HG03097 (cell line): ENCODE results near the gene SLC8A3.

ENCODE experiments used
- ATAC-seq: cut with Tn5 transposase; IDR thresholded peaks from one replicate; pipeline ENCODE4 v1.9.1; 2021; ENCODE audit not compliant: unreplicated experiment, low FRiP score

Gene SLC8A3

DNA sequence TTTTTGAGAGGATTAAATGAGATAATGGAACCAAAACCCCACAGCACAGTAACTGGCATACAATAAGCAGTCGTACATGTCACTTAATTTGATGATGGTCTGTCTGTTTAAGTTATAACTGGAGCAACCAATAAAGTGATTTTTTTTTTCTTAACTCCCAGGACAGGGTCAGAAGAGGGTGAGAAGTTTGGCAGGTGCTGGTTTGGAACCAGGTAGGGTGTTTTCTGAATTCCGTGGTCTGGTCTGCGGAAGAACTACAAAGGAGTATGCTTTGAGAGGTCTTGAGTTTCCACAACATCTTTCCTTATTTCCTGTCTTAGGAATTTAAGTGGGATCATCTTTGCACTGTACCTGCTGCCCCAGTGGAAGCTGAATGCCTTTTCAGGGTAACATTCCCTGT lies 111.7 kb downstream of the SLC8A3 start:
- ATAC-seq: no peak

DNA sequence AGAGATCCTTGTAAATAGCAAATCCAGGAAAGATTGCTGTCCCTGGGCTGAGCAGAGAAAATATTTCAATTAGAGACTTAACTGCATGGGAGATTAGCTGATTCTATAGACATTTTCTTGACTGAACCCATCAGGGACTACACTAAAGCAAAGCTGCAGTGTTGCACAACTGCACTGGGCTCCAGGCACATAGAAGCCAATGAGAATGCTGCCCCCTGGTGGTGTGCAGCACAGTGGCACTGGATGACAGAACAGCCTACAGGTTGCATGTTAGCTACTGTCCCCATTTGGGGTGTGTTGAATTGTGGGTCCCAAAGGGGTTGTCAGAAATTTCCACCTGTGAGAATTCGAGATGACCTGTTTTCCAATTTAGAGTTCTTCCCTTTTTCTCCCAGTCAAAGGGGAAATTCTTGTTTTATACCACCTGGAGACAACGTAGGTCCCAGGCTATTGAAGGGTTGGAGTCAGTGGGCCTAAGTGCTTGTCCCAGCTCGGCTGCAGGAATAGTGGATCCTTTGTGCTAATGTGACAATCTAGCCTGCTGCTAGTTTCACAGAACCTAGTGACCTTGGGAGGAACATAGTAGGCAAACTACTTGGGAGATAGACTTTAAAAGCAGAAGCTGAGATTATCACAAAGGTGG lies 114.7 kb downstream of the SLC8A3 start:
- ATAC-seq: no peak

DNA sequence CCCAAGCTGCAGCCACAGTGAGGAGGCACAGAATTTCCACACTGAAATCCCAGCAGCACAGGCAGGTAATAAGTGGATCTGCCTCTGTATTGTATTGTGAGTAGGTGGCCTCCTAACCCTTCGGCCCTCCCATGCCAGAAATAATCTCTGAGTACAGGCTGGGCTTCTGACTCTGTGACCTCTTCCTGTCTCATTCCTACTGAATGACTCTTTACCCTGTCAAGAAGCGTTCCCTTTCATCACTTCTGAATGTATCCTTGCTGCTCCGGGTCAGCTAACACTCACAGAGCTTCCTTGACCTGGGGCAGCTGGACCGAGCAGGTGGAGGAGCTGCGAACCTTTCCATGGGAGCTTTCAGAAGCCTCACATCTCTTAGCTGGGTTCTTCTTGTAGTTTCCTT lies 119.6 kb downstream of the SLC8A3 start:
- no peak for ATAC-seq

DNA sequence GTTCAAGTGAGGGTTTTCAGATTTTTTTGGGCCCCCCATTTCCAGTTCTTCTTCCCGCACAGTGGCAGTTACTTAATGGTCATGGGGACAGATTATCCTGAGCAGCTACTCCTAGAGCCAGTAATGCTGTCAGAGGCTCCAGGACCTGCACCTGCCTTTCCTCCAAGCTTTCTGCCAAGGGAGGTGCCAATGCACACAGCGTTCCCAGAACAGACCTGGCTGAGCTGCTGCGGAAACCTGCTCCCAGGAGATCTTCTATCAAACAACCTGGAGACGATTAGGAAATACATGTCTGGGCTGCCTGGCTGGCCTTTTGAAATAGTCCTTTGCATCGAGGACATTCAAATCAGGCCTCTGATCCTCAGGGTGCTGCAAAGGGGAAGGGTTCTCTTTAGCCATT lies 120.9 kb downstream of the SLC8A3 start:
- ATAC-seq: no peak

DNA sequence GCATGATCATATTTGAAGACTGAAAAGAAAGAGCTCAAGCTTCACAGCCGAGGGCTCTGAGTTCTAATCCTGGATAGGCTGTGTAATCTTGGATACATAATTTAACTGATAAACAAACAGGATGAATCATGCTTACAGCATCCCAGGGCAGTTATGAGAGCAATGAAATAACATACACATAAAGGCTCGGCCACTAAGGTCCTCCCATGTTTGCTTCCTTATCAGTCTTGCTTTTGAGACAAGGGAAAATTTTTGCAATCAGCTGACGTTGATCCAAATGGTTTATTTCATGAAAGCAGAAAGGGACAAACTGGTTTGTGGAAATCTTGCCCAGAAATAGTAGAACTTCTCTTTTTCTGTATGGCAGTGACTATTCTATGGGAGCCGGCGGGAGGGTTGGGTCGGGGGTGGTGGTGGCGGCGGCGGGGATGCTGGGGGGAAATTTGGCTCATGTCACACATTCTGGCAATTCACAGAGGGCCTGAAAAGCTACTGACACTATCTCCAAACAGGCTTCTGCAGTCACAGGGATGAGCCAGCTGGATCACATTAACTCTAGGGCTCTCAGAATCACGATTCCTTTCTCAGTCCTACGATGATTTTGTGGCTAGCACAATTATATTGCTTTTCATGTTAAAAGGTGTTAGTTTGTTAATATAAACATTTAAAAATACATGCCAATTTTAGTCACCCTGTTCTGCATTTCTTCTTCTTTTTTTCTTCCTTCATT lies 124.5 kb downstream of the SLC8A3 start:
- no peak for ATAC-seq

DNA sequence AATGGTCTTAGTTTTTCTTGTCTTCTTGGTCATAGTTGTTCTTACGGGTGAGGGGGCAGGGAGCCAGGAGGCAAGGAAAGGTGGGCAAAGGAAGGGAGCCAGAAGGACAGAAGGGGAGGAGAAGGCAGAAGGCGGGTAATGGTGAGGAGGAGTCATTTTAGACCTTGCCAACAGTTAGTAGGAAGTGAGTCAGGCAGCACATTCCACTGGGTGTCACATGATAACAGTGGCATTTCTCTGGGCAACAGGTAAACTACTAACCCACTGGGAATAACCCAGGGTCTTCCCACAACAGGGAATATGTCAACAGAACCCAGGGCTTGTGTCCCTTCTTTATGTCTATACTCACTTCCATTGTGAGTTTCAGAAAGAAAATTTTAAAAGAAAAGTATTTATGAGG lies 127.6 kb downstream of the SLC8A3 start:
- no peak for ATAC-seq

DNA sequence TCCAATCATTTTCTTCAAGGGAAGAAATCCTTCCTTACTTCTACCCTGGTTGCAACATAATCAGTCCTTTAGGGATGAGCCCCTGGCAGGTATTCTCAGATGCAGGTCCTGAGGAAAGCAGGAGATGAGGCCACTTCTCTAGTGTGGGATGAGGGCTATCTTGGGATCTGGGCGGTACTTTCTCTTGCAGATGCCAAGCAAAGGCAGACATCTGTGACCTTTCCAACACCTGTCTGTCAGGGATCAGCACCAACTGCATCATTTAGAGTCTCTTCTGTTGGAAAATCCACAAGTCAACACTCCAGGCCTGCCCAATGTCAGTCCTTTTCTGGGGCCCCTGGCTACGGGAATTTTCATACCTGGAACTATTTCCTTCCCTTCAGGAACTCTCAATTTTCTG lies 129.2 kb downstream of the SLC8A3 start:
- no peak for ATAC-seq

DNA sequence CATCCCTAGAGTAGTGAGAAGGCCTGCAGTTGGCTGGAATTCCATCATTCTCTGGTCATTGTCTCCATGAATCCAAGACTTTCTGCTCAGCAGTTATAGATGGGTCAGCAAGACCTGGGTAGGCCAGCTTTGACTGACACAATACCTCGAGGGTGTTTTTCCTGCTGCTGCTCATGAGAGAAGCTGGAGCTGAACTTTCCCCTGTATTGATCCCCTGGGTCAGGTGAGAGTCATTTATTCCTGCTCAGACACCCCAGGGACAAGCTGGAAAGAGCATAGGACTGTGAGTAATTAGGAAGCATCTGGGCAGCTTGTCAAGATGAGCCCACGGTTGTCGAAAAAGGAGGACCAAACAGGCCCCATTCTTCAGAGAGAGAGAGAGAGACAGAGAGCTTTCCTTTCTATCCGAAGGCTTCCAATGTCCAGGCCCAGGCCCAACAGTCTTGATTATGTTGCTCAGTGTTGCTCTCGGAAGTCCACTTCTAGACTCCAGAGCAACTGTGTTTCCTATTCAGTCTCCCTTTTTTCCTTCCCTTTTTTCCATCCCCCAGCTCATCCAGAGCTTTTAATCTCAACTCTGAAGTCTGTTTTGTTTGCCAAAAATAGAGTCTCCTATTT lies 131.1 kb downstream of the SLC8A3 start:
- no peak for ATAC-seq

DNA sequence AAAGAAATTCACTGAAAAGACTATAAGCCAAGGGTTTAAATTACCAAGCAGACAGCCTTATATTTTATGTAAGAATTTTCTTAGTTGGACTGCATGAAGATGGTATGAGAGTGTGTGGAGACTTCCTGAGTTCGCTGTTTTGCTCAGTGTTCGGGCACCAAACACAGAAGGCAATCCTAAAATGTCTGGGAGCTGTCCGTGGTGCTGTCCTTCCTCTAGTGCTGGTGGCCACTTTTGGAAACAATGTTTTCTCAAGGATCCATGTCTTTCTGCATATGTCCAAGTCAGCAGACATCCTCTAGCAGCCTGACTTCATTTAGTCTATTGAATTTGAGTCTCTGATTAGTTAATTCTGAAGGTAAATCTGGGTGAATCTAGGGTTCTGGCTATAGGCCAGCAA lies 135.8 kb downstream of the SLC8A3 start:
- ATAC-seq: no peak

DNA sequence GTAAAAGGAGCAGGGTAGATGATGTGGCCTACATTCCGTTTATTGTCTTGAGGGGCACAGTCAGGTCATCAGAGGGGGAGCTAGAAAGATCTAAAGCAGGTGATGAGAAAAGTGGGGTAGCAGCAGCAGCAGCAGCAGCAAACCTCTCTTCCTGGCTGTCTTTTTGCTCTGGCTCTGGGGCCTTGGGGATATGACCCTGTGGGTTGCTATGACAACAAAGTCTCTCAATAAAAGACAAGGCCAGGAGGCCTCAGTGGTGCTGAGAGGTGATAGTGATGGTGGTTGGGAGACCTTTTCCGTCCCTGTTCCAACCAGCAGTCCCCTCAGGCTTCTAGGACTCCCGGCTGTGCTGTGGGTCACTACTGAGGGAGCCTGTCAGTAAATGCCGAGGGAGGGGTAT lies 138.6 kb downstream of the SLC8A3 start:
- ATAC-seq: no peak

DNA sequence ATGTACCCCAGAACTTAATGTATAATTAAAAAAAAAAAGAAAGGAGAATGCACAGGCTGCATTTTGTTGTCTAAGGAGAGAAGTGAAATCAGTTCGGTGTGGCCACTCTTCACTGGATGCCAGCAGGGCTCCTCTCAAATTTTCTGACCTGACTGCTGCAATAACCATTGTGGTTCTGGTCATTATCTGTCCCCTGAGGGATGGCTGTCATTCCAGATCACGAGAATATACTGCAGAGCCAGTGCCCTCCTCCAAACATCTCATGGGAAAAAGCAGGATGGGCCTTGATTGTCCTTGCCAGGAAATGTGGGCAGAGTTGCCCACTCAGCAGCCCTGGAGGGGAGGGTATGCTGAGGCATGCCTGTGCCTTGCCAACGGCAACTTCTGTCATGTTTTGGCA lies 139.1 kb downstream of the SLC8A3 start:
- ATAC-seq: no peak

DNA sequence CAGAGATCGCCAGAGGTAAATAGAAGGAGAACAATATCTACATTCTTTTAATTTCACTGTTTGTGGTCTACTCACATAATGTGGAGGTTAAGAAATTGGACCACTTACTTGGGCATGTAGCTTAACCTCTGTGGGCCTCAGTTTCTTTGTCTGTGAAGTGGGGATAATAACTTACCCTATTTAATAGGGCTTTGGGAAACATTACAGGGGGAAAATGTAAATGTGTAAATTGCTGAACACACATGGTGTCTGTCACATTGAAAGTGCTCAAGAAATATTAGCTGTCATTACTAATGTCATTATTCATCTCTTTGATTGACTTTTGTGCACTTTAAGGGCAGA lies 140.5 kb downstream of the SLC8A3 start:
- no peak for ATAC-seq

DNA sequence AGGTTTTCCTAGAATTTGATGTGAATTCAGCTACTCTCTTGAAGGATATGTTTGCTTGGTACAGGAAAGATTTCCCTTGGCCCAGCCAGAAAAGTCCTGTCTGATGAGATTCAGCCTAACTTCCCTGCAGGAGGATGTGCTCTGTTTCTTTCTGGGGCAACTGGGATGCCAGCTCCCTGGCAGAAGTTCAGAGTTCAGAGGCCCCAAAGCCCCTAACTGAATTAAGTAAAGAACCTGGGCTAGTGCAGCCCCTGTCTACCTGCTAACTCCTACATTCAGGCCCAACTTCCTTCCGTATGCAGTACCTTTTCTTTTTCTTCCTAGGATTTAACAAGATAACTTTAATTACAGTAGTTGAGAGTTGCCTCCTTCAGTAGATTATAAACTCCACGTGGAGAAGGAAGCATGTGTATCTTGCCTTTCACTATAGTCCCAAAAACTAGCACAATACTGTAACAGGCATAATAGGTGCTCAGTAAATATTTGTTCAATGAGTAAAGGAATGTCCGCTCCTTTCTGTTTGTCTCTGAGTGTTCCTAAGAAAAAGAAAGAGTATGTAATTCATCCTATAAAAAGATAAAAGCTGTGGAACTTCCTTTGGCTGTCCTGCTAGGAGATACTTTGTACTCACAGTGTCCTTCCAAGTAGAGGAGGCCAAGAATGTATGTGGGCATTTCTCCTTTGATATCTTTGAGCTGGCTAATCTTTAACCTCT lies 141.0 kb downstream of the SLC8A3 start:
- ATAC-seq: no peak

DNA sequence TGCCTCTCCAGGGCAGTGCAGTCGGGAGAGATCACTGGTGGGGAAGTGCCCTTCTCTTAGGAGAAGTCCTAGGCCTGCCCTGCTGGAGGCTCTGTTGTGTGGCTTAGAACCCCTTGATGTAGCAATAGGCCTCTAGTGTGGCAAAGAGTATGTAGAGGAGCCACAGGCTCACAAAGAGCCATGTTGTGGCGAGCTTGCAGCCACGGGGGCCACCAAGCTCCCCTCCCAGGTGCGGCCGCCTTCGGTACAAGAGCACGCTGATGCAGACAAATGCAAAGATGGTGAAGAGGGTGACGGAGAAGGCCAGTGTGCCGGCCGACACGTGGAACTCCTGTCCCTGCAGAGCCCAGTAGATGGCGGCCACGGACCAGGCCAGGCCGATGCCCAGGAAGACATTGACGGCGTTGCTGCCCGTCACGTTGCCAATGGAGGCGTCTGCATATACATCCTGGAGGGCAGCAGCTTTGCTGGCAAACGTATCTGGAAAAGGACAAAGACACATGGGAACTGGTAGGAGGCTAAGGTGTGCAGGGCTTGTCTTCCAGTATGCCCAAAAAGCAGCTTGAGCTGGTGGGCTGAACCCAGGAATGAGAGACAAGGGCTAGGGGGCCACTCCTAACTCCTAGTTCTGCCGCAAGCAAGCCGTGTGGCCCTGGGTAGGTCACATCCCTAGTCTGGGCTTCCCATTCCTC lies 142.8 kb downstream of the SLC8A3 start:
- no peak for ATAC-seq

DNA sequence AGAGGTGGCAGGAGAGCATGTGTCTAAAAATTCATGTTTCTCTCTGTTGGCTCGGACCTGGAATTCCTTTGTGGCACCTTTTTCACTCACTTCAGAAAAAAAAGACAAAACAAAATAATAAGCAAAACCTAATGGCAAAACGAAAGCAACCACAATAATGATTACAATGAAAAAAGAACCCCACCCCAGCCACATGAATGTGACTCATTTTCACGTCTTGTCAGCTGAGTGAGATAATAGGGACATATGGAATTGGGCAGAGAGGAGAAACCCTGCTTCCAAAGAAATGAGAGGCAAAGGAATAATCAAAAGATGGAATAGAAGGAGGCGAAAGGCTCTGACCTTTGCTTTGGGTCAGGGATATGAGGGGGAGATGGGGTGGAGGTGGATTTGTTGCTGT lies 143.4 kb downstream of the SLC8A3 start:
- ATAC-seq: no peak

DNA sequence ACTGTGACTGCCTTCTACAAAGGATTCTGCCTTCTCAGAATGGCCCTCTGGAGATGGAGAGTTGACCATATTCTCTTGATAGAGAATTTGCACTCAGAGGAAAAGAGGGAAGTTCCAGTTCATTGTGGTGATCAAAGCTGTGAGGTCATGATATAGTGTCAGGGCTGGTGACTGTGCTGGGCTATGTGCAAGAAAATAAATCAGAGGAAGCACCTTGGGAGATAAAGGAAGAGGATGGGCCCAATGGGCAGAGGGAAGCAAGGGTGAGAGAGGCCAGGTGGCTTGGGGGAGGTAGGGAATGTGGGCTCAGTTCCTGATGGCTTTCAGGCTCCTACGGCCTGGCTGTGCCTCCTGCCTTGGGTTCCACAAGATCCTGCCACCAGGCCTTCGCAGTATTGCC lies 145.8 kb downstream of the SLC8A3 start:
- ATAC-seq: no peak

DNA sequence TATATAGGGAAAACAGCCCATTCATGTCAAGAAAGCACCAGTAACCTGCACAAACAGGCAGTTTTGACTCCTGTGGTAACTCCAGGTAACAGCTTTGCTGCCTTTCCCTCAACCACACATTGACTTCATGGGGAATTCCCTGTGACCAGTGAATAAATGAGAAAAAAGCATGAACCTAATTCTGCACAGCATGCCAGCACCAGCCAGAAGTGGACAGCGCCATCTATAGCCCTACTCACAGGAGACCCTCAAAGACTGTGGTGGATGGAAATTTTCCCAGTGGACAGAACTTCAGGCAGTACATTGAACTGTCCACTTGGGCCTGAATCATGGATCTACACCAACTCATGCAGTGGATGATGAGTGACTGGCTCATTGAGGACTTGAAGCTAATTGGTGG lies 152.1 kb downstream of the SLC8A3 start:
- ATAC-seq: no peak

DNA sequence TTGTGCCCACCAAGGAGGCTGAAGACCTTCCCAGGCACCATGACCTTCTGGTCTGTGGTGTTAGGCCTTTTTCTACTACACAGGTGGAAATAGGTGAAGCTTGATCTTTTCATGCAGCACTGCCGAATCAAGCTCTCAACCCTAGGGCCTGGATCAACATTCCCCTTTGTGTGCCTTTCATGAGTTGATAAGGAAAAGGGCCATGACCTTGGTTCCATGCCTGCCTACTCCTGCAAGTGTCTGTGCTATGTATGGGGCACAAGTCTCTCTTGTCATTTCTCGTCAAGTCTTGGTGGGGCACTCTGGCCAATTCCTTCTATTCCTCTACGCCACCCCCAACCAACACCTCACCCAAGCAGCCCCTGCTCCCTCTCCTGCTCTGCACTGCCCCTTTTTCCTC lies 154.5 kb downstream of the SLC8A3 start:
- no peak for ATAC-seq

DNA sequence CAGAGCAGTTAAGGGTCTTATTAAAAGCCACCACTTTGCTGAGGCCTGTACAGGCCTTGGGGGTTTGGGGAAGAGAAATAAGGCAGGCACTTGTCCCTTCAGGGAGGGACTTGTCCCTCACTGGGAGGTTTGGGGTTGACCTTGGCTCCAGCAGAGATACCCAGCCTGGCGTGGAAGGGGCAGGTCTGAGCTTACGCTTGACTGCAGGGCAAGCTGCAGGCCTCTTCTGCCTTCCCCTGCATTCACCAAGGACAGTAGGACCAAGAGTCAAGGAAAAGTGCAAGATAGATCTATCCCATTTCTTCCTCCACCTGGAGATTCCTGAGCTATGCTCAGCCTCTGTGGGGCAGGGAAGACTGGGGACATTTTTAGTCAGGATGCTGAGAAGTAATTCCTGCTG lies 155.2 kb downstream of the SLC8A3 start:
- no peak for ATAC-seq

DNA sequence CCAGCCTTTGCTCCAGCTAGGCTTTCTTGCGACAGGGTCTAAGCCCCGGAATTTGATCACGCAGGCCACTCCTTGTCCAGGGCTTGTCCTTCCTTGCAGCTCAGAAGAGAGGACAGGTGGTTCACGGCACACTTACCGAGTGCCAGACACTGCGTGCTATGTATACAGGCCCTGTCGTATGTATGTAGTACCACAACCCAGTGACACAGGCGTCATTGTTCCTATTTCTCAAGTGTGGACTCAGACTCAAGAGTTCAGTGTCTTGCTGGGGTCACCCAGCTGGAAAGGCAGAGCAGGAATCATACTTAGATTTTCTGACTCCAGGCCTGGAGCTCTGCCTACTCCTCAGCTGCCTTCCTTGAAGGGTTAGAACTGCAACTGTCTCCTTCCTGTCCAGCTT lies 155.6 kb downstream of the SLC8A3 start:
- no peak for ATAC-seq

DNA sequence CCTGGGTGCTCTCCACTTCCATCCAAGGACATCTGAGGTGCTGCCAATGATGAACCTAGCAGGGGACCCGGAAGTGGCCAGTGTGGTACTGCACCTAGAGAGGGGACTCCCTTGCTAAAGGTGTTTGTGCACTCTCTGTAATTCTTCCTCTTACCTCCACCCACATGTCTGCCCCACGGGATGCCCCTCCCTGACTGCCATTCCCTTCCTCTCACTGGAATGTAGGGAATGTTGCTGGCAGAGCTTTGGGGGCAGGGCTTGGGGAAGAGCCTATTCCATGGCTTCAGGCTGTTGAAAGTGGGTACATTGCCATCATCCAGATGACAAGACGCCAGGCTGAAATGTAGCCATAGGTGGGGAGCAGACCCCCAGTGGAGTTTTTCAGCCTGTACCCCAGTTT lies 156.3 kb downstream of the SLC8A3 start:
- no peak for ATAC-seq
